PC-3 (cell line): ENCODE measurements around the gene COG8.

ENCODE experiments used
- CTCF ChIP-seq: fragments of 300-600 bp; sonication (generic); conservative IDR thresholded peaks from 2 replicates; pipeline ENCODE4 v1.5.1; 2017; ENCODE audit warnings: antibody characterized with exemption, low read depth, mild to moderate bottlenecking, low read length
- EZH2 ChIP-seq: fragments of 300-600 bp; sonication (generic); IDR thresholded peaks from one replicate; pipeline ENCODE4 v1.6.1; 2017; ENCODE audit warnings: antibody characterized with exemption, mild to moderate bottlenecking, low read length; ENCODE audit not compliant: unreplicated experiment
- EZH2phosphoT487 ChIP-seq: fragments of 300-600 bp; sonication (generic); IDR thresholded peaks from 2 replicates; pipeline ENCODE4 v1.6.1; 2018; ENCODE audit warnings: mild to moderate bottlenecking, antibody characterized with exemption, low read length, borderline replicate concordance

- TF ChIP-seq CTCF: no peak
- TF ChIP-seq EZH2phosphoT487: no peak
- TF ChIP-seq EZH2: no peak
These were observed 7.3 kb upstream of the COG8 start for GRCh38 chr16:69346683-69347082.
